GM18505 (cell line): ENCODE results near the gene IL15.

Source experiments
- ATAC-seq: cut with Tn5 transposase; IDR thresholded peaks from one replicate; pipeline ENCODE4 v1.9.1; 2021; ENCODE audit not compliant: unreplicated experiment
- POLR2A ChIP-seq: IDR thresholded peaks from 4 replicates; pipeline ENCODE4 v1.6.1; 2011; ENCODE audit warnings: borderline replicate concordance; ENCODE audit not compliant: insufficient read depth, insufficient read length; ENCODE audit errors: extremely low read depth

Gene IL15

DNA sequence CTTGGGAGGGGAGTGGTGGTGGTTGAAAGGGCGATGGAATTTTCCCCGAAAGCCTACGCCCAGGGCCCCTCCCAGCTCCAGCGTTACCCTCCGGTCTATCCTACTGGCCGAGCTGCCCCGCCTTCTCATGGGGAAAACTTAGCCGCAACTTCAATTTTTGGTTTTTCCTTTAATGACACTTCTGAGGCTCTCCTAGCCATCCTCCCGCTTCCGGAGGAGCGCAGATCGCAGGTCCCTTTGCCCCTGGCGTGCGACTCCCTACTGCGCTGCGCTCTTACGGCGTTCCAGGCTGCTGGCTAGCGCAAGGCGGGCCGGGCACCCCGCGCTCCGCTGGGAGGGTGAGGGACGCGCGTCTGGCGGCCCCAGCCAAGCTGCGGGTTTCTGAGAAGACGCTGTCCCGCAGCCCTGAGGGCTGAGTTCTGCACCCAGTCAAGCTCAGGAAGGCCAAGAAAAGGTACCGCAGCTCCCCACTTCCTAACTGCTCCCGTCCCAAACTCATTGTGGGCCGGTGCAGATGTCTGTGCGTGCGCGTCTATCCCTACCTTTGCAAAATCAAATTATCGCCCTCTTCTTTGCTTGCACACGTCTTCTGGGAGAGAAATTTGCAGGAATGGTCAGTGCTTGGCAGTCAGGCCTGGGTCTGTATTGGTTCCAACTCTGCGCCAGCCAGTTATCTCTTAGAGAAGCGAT is 533 bp downstream of the IL15 start:
- TF ChIP-seq POLR2A, result no peak
- peak; percentile 55 for ATAC-seq

DNA sequence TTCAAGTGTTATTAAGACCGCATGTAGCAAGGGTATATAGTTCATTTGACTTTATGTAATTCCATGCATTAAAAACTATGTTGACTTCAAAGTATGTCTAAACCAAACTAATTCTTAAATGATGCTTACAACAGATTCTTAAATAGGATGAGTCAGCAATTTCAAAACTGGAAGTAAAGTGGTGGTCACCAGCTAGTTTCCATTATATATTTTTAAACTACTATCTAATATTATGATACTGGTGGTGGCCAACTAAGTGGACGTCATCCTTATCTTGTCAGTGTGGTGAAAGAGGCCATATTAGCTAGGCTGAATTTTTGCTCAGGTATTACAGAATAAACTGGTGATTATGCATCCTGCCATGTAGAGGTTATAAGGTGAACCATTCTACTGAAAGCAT is 1.2 kb downstream of the IL15 start:
- TF ChIP-seq POLR2A, result no peak
- no peak for ATAC-seq

DNA sequence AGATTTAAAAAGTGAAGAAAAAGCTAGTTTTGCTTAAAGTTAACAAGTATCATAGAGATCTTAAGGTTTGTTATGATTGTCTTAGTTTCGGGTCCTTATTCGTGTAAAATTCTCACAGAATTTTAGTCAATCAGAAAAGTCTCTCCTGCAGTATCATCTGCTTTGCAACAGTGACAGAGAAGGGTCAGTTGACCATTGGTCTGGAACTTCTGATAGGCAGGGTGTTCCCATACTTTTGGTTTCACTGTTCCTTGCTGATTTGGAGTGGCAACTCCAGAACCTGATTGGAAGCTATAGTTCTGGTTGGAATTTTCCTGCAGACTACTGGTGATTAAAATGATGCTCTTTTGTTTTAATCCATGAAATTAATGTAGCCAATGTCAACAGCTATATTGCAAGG is 1.8 kb downstream of the IL15 start:
- TF ChIP-seq POLR2A, result no peak
- no peak for ATAC-seq

DNA sequence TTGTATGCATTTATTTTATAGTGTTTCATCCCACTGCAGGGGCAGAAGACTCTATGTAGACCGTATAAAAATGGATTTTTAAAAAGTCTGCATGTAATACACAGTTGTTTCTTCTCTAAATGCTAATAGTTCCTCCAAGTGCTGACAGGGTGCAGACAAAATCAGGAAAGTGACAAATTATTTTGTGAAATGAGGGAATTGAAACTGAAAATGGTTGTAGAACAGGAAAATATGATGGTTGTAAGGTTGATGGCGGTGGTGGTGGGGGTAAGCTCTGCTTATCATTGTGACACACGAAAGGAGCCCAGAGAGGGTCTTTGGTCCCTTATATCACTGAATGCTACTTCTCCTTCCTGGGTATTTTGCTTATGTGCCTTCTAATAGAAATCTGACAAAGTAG is 4.3 kb downstream of the IL15 start:
- ATAC-seq, result no peak
- TF ChIP-seq POLR2A, result no peak

DNA sequence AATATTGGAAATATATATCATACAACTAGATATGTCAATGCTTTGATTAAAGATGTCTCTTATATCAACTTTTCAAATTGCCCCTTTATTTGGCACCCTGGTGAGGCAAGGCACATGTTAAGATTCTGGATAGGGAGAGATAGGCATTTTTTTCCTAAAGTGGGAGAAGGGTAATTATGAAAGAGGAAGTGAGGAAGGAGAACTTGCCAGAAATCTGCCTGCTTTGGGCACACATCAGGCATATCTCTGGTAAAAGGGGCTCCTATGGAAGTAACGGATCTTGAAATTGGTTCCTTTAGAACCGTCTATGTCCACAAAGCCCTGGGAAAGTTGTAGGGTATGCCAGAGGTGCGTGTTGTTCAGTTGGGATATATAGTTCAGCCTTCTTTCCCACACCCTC is 5.7 kb downstream of the IL15 start:
- TF ChIP-seq POLR2A, result no peak
- ATAC-seq, result no peak

DNA sequence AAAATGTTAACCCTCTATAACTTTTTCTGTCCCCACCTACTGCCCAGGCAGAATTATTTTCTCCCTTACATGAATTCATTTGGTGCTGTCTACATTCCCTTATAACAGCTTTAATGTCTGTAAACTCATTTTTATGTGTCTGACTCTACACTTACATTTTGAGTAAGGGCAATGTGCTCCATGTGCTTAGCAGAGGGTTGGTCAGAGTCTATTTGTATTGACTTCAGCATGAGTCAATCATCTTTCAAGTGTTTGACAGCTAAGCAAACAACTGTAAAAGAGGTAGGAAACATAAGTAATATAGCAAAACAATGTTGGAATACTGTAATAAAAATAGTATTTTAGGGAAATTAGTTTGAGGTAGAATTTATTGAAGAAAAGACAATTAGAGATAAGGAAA is 6.3 kb downstream of the IL15 start:
- no peak for ATAC-seq

DNA sequence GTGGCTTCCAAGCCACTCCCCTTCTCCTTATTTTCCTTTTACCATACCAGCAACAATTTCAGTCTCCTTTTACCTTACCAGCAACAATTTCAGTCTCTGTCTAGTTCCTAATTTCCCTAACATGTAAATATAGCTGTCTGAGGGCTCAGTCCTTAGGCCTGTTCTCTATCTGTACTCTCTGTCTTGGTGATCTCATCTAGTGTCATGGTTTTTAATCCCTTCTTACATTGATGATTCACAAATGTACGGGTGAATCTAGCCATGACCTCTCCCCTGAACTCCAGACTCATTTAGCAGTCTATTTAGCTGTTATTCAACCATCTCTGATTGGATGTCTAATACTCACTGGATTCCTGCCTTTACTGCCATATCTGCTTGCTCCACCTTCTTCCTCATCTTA is 7.2 kb downstream of the IL15 start:
- no peak for TF ChIP-seq POLR2A
- ATAC-seq, result peak; percentile 45

More for the DNA sequence above, 6.3 kb downstream of the IL15 start:
- TF ChIP-seq POLR2A, result no peak

DNA sequence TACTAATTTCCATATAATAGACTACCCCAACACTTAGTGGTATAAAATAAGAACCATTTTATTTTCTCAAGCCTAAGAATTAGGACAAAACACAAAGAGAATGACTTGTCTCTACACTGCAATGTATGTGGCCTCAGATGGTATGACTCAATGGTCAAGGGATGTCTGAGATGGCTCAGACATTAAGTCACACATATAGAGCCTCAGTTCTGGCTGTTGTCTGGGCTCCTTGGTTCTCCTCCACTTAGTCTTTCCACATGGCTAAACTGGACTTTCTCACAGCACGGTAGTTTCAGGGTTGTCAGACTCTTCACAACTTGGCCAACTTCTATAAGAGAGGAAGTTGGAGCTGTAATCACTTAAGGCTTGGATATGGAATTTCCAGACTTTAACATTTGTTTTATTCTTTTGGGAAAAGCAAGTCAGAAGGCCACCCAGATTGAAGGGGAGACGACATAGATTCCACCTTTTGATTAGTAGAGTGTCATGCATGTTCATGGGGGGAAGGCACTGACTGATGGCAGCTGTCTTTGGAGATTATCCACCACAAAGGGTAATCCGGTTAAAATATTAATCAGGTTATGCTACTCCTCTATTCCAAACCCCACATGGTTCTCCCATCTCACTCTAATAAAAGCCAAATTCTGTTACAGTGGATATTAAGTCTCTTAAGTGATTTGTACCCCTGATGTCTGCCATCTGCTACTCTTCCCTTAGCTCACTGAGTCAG is 9.4 kb downstream of the IL15 start:
- ATAC-seq, result peak; percentile 63
- TF ChIP-seq POLR2A, result no peak

DNA sequence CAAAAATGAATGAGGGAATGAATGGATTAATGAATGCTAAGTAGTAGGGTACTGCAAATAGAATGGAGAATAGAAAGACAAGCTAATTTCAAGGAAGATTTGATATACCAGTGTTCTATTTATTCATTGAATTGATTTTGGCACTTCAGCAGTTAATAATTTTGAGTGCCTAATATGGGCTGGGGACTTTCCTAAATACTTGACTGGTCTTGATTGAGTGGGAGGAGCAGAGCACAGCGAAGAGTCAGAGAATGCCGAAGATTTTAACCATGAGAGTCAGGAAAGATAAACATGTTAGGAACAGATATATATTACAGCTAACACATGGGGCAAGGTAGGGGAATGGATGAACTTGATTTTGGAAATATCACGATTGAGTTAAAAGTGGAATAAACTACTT is 10.6 kb downstream of the IL15 start:
- no peak for TF ChIP-seq POLR2A
- ATAC-seq, result no peak

DNA sequence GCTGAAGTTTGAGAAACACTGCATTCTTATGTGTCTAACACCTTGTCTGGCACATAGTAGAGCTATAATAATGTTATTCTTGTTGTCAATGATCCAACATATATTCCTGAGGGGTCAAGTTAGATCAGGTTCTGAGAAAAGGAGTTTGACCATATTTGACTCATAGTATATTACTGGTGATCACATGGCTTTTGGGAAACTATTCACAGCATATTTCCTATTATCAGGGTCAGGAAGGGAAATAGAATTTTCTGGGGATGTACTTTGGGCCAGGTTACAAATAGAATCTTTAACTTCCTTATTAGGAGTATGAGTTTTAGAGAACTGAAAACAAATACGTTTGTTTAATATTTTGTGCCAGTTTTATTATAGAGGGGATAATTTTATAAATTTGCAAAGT is 11.6 kb downstream of the IL15 start:
- no peak for ATAC-seq

DNA sequence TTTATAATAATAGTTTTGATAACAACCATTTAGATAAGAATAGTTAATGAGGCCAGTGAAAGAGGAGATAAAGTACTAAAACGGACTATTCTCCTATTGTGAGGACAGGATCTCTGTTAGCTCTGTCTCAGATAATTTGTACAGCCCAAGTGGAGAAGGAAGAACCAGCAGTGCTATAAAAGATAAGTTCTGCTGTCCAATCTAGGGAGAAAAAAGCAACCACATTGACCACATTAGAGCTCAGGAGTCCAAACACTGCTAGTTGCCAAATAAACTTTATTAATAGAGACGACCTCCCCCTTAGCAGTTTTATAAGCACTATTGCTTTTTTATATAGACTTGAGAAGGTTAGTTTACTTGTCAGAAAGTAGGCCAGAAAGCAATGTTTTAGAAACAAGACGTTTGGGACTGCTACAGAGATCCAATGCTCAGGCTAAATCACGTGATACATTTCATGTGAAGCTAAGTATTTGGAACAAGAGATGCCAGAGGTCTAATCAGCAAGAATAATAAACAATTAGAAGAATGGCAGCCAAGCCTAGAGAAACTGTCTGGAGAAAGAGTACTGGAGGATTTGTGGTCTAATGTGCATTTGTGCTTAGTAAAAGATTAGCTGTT is 15.9 kb downstream of the IL15 start:
- no peak for TF ChIP-seq POLR2A
- ATAC-seq, result no peak

More for the DNA sequence above, 11.6 kb downstream of the IL15 start:
- no peak for TF ChIP-seq POLR2A

DNA sequence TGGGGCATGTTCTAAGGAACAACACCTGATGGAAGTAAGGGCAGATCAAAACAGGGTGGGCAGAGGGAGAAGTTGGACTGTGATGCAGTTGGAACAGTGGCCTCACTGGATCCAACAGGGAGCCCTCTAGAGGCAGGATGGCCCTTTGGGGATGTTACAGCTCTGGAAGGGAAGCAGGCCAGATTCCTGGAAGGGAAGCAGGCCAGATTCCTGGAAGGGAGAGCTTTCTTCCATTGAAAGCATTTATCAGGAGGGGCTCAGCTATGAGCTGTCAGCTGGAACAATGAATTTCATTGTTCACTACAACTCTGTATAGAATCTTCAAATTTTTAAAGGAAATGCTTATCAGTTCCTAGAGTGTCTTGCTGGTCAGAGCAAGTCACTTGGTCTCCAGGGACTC is 17.7 kb downstream of the IL15 start:
- ATAC-seq, result no peak
- TF ChIP-seq POLR2A, result no peak

DNA sequence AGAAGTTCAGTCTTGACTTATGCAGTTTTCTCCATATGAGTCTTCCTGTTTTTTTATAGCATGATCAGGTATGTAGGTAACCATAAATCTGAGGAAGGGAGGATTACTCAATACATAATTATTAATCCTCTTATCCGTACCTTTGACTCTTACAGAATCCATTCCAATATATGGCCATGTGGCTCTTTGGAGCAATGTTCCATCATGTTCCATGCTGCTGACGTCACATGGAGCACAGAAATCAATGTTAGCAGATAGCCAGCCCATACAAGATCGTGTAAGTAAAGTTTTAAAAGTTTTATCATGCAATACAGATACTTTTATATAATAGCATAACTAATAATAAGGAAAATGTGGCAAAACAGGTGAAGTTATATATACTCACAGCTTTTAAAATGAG is 19.6 kb downstream of the IL15 start:
- no peak for TF ChIP-seq POLR2A
- no peak for ATAC-seq

DNA sequence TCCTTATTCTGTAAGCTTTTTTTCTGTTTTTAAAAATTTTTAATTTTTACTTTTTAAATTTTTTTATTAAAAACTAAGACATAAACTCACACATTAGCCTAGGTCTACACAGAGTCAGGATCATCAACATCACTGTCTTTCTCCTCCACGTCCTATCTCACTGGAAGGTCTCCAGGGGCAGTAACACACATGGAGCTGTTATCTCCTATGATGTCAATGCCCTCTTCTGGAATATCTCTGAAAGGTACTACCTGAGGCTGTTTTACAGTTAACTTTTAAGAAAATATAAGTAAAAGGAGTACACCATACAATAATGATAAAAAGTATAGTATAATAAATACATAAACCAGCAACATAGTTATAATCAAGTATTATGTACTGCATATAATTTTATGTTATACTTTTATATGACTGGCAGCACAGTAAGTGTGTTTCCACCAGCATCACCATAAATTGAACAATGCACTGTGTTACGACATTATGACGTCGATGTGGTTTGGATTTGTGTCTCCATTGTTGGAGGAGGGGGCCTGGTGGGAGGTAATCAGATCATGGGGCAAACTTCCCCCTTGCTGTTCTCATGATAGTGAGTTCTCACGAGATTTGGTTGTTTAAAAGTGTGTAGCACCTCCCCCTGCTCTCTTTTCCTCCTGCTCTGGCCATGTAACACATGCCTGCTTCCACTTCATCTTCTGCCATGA is 21.3 kb downstream of the IL15 start:
- peak; percentile 12 for ATAC-seq
- no peak for TF ChIP-seq POLR2A

DNA sequence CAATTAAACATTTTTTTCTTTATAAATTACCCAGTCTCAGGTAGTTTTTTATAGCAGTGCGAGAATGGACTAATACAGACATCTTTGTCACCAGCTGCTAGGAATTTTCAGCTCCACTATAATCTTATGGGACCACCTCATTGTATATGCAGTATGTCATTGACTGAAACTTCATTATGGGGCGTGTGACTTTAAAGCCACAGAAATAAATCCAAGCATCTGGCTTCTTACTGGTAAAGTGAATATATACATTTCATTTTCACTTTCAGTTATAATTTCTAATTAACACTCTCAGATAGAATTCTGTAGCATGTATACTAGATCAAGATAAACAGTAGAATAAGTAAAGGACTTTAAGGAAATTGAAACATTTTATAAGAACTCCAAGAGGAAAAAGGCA is 21.9 kb downstream of the IL15 start:
- ATAC-seq, result peak; percentile 55
- no peak for TF ChIP-seq POLR2A
